HG03060 (cell line): ENCODE results near the gene AEN.

ENCODE experiments used
- ATAC-seq: cut with Tn5 transposase; IDR thresholded peaks from one replicate; pipeline ENCODE4 v1.9.1; 2021; ENCODE audit warnings: low read depth, moderate number of reproducible peaks; ENCODE audit not compliant: unreplicated experiment

The AEN gene

GRCh38 chr15:88661041-88661700 is 40.0 kb downstream of the AEN start:
- ATAC-seq = no peak

DNA sequence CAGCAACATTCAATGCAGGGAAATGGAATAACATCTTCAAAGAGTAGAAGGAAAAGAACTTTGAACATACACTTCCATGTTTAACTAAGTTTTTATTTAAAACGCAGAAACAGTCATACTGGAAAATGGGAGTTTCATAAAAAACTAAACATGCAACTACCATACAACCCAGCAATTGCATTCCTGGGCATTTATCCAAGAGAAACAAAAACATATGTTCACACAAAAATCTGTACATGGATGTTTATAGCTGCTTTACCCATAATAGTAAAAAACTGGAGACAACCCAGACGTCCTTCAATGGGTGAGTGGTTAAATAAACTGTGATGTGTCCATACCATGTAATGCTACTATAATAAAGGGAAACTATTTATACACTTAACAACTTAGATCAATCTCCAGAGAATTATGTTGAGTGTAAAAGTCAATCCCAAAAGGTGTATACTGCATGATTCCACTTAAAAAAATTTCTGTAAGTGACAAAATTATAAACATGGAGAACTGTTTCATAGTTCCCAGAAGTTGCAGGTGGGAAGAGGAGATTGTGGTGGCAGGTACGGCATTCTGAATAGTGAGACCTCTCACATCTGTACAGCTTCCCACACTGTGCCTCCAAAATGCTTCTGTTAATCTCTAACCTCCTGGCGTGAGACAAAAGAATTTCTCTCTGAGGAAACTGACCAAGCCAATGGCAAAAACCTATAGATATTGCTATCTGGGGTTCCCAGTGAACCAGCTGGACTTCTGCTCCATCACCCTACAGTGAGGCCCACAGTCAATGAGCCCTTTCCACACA is 40.8 kb downstream of the AEN start:
- no peak for ATAC-seq

- no peak for ATAC-seq
These were observed 42.0 kb downstream of the AEN start for GRCh38 chr15:88663141-88663621.

- no peak for ATAC-seq
These were observed 43.1 kb downstream of the AEN start for GRCh38 chr15:88664151-88664778.

DNA sequence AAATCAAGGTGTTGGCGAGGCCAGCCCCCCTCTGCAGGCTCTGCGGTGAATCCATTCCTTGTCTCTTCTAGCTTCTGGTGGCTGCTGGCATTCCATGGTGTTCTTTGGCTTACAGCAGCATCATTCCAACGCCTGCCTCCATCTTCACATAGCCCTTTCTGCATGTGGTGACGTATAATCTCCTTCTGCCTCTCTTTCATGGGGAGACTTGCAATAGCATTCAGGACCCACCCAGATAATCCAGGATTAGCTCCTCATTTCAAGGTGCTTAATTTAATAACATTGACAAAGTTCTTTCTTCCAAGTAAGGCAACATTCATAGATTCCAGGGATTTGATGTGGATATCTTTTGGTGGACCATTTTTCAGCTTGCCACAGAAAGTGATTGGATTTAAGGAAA is 53.5 kb downstream of the AEN start:
- no peak for ATAC-seq

- no peak for ATAC-seq
These were observed 57.6 kb downstream of the AEN start for GRCh38 chr15:88678755-88679154.

DNA sequence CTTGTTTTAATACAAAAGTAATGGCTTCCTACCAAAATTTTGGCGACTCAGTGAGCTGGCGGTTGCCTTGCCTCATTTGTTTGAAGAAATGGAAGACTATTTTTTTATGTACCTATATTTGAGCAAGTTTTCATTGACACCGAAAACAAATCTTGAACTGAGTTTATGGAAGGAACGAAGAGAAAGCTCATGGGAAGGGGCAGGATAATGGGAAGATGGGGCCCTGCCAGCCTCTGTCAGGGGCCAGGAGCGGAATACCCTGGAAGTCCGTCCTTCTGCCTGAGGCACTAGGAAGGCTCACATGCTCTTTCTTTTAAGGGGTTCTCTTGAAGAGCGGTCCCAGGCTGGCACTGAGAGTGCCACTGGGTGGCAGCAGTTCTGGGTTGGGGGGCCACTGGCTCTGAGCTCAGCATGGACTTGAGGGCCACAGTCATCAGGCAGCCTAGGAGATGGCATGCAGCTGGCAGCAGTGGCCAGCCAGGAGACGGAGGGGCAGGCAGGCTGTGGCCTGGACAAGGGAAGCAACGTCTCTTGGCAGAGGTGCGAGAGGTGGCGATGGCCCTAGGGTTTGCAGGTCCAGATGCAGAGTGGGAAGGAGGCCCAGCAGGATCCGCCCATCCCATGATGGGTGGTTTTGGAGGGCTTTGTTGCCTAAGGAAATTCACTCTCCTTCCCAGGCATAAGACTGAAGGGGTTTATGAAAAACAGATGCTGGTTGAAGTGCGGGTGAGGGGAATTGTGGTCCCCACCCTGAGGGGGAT is 59.3 kb downstream of the AEN start:
- no peak for ATAC-seq

DNA sequence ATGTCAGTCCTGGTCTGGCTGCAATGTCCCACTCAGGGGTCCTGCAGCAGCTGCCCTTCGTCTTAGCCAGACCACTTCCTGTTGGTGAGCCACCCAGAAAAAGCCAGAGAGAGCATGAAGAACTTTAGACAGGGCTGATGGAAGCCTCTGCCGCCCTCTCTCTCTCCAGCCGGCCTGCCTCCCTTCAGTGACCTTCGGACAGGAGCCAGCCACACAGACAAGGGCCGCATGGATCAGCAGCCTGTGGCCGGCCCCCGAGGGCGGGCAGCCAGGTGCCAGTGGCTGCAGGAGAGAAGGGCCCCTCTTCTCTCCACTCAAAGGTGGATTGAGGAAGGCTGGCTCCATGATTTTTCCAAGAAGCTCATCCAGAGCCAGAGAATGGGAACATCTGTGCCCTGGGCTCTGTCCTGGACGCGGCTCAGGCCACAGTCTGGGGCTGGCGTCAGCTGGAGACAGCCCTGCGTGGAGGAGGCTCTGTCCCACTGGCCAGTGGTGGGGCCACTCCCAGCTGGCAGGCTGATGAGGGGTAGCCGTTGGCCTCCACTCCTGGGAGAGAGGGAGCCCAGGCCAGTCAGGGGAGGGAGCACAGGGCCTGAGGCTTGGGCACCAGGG is 60.6 kb downstream of the AEN start:
- ATAC-seq = no peak
